ENCODE results near the gene DMD.
"Not testable (repeated sequence)": the region's sequence is repeated elsewhere in the genome, so short reads cannot be mapped to it uniquely, and the experiment has no call there.

The DMD gene

DNA sequence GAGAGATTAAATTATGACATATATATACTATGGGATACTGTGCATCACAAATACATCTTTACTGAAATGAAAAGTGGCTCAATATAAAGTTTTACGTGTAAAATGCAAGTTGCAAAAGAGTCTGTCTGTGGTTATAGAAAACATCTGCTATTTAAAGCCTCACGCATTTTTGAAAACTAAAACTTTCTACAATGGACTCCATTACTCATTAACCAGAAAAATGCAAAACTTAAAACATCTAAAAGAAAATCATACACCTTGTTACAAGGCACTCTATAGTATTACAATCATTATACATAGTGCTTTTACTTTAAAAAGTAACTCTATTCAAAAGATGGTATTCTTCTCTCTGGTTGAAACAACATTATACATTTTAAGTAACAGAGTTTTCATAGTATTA is 755.6 kb downstream of the DMD start:
- no peak for DNase-seq

DNA sequence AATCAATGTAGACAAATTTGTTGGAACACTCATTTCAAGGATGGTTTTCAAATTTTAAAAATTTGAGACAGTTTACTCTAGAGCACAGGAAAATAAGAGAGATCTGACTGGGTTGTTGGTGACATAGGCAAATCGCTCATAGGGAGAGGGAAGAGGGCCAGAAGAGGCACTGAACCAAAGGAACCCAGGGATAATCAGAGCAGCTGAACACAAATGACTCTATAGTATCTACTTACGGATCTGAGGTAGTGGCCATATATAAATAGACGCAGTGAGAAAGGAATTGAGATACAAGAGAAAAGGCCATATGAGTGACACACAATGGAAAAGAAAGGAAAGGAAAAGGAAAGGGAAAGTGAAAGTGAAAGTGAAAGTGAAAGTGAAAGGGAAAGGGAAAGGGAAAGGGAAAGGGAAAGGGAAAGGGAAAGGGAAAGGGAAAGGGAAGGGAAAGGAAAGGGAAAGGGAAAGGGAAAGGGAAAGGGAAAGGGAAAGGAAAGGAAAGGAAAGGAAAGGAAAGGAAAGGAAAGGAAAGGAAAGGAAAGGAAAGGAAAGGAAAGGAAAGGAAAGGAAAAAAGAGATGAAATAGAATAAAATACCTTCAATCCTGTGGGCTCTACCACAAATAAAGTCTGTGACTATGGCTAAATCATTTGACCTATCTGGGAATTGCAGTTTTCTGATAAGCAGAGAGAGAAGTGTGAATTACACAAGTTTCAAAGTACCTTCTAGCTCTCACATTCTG is 759.2 kb downstream of the DMD start:
- DNase-seq, result no peak

GRCh38 chrX:32448945-32449344 is 762.4 kb downstream of the DMD start:
- DNase-seq, result no peak

DNA sequence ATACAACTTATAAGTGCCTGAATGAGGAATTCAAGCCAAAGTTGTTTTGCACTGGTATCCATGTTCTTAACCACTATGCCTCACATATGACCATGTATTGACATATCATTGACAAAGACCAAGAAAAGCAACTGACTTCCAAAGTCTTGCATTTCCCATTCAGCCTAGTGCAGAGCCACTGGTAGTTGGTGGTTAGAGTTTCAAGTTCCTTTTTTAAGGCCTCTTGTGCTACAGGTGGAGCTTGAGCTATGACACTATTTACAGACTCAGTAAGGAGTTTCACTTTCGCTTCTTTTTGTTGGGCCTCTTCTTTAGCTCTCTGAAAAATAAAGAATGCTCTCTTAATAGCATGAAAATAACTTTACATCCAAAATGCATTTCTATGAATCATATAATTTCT is 763.0 kb downstream of the DMD start:
- DNase-seq, result no peak

GRCh38 chrX:32447640-32448039 is 763.7 kb downstream of the DMD start:
- DNase-seq, result no peak

DNA sequence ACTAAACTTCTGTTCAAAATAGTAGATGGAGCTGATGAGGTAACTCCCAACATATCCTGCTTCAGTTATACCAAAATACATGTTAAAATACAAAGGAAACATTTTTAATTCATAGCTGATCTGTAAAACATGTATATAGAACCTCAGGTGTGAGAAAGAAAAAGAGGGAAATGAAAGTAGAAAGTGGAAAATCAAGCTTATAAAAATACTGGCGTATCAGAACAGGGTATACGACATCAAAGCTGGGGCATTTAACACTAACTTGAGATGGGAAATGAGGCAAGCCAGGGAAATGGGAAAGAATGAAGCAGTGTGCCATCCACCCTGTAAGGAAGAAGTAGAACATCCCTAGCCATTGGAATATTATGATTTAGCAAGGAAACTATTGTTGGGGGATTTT is 767.5 kb downstream of the DMD start:
- no peak for DNase-seq

DNA sequence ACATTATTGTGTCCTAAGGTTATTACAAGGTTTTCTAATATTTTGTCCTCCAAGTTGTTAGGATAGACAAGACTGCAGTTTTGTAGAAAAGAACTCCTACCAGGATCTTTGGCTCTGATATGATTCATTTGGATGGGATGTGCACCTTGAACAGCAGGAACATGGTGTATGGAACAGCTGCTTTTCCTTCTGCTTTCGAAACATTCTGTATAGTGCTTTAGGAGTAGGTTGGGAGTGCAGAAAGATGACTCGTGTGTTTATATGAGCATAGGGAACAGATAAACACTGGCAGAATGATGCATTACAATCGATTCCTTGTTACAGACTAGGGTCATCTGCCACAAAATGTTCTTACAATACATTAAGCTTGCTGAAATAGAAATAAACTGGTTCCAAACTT is 790.1 kb downstream of the DMD start:
- DNase-seq, result no peak

DNA sequence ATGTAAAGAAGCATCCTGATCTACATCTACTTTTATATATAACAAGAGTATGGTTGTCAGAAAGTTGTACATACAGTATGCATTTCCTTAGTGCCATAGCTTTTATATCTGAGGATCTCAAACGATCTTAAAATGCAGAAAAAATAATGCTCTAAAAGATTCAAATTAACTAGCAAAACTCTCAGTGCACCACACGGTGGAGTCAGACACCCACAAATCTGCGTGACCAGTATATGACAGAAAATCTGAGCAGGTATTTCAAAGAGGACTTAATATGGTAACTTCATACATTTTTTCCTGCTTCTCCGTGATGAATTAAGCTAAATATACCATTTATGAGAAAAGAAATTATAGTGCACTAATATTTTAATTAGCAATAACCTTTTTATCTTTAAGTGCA is 803.0 kb downstream of the DMD start:
- no peak for DNase-seq

GRCh38 chrX:32397562-32398216 is 813.7 kb downstream of the DMD start:
- no peak for DNase-seq

DNA sequence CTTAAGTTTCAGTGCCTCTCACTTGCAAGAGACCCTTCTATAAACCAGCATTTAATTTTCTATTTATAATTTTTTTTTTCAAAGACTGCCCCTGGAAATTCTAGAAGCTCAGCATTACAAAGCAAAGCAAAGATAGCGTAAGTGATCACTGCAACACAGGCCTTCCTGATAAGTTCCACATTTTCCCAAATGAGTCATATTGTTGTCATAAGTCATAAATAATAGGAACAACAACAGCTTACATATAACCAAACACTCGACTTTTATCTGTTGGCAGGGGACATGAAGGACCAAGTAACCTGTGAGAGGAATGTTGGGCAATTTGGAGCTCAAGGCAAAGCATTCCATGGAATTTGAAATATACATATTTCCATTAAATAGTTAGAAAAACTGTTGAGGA is 815.5 kb downstream of the DMD start:
- no peak for DNase-seq

GRCh38 chrX:32392655-32393054 is 818.7 kb downstream of the DMD start:
- DNase-seq, result no peak

DNA sequence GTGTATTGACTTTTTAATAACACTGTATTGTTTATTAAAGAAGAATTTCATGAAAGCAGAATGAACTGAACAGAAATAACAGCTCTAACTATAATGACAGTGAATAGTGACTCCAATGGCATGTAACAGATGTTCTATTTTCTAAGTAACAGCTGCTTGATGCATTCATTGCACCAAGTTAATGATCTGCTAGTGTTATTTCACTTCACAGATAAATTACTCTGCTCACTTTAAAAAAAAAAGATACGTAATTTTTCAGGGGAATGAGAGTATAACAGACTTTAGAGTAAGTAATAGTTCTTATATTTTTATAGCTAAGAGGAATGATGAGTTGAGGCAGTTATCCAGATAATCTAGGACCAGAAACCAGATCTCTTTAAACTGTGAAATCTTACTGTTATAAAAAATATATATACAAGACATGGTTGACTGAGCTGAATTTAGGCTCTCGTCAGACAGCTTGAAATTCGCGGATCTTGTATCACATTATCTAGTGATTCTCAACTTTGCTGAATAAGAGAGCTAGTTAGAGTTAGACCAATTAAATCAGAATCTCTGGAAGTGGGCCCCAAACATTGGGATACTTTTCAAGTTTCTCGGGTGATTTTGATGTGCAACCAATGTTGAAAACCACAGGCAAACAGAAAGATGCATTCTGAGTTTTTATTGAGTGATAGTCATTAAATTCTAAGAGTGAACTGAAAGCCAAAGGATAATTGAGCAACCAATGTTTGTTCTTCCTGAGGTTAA is 840.7 kb downstream of the DMD start:
- DNase-seq, result no peak

DNA sequence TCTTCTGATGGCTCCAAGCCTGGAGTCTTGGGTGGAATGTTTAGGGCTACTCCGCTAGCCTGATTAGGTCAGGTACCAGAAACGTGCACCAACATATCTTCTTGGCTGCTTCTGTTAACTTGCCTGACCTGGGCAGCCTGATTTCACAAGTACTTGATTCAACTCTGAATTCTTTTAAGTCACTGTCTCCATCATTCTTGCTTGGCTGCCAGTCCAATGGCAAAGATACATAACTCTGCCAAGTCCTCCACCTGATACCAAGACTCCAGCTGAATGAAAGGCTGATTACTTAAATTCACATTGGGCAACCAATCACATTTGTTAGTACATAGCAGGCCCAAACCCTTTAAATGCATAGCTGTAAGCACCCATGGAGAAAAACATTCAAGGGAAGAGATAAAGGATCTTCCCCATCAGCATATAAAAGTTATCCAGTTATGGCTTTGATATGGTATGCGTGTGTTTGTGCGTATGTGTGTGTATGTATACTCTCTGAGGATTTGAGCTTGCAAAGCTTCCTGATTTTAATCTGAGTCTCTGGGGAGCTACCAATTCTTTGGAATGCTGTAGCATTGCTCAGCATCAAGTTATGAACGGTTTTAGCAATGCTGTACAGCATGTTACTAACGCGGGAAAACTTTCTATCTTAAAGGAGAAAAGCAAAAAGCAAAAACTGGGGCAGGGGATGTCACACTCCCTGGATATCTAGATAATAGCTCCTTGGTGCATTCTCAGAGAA is 917.2 kb downstream of the DMD start:
- DNase-seq, result no peak

DNA sequence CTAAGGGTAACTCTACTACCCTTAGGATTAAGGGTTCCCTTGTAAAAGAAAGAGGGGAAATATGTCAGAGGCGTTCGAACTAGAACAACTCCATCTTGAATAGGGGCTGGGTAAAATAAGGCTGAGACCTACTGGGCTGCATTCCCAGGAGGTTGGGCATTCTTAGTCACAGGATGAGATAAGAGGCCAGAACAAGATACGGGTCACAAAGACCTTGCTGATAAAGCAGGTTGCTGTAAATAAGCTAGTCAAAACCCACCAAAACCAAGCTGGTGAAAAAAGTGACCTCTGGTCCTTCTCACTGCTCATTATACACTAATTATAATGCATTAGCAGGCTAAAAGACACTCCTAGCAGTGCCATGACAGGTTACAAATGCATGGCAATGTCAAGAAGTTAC is 922.0 kb downstream of the DMD start:
- DNase-seq, result no peak

GRCh38 chrX:32281853-32282252 is 929.5 kb downstream of the DMD start:
- no peak for DNase-seq

DNA sequence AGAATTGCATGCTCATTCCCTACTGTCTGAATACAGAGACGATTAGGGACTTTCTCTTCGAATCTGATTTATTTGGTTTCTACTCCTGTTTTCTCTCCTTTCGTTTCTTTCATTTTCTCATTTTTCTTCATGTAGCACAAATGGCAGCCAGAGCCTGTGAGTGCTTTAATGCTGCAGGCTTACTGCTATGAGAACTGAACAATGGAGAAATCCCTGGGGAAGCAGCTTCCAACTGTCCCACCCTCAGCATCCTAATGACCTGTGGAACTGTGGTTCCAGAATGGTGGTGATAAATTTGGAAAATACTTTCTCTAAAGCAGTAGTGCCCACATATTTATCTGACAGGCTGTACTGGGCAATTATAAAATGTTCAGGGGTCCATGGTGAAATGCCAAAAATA is 930.4 kb downstream of the DMD start:
- DNase-seq, result no peak

- no peak for DNase-seq
These were observed 930.9 kb downstream of the DMD start for GRCh38 chrX:32280489-32280888.

- no peak for DNase-seq
These were observed 935.2 kb downstream of the DMD start for GRCh38 chrX:32276153-32276552.

DNA sequence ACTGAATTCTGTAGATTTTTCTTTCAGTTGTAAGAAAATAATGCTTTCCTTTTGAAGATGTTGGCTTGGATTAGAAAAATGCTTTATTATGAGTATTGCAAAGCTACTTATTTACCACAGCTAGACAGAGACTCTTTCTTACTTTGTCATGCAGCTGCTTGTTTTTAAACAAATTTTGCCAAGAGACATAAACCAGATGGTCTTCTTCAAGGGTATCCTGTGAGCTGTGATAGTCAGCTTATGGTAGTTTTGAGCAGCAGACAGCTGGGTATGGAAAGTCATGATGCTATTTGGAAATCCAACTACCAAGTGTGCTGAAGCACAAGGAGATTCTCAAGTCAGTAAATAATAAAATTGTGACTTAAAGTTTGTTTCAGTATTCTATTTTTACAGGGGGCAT is 941.5 kb downstream of the DMD start:
- DNase-seq, result no peak

GRCh38 chrX:32268207-32268606 is 943.1 kb downstream of the DMD start:
- DNase-seq, result no peak

DNA sequence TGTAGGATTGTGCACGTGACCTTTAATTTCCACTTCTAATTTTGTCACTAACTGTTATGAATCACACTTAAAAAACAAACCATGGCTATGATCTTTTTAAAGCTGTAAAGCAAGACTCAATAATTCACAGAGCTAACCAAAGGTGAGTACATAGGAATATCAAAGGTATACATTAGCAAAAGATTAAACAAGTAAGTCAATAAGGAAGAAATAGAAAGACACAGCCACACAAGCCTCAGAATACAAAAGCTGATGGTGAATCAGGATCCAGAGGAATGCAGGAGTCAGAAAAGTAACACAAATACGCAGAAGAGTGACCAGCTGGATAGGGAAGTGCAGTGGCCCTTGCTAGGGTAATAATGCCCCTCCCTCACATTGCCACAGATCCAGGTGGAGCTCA is 943.6 kb downstream of the DMD start:
- DNase-seq, result no peak

GRCh38 chrX:32246675-32247074 is 964.7 kb downstream of the DMD start:
- DNase-seq, result not testable (repeated sequence)

GRCh38 chrX:32195611-32196010 is 1015.7 kb downstream of the DMD start:
- DNase-seq, result no peak

- no peak for DNase-seq
These were observed 1020.0 kb downstream of the DMD start for GRCh38 chrX:32191316-32191715.

All from NCI-H2171 treated with DMSO at 0.1 percent for 48 hours (cell line).